Measurements from ENCODE around the gene CDK16. TPM values are rescaled to one million over a fixed set of nuclear protein-coding genes. Genes with fewer than 3 reads are reported as not detected.
"Not testable (repeated sequence)": the region's sequence is repeated elsewhere in the genome, so short reads cannot be mapped to it uniquely, and the experiment has no call there.

CDK16 gene
- total RNA-seq, 1 experiment from 2014 or later, result 168 TPM

GRCh38 chrX:47248576-47248975 lies 30.1 kb downstream of the CDK16 start:
- POLR2A ChIA-PET (ENCODE audit: low non-redundant PET), result interaction anchor here (0.6 kb wide), 1 partner anchor 287 kb away, joined by 3 read pairs; no protein-coding TSS in a partner anchor
- TF ChIP-seq CTCF (conservative IDR thresholded peaks at IDR 0.05; ENCODE audit: low read depth, low read length), result no peak

GRCh38 chrX:47250017-47250347 lies 31.5 kb downstream of the CDK16 start:
- intact Hi-C loops (cut with micrococcal nuclease; ENCODE audit: unreplicated experiment), result no loop called here
- ChIA-PET CTCF (no interaction called here), POLR2A (ENCODE audit: low non-redundant PET) (no interaction called here)
- Histone ChIP-seq H3K9me3 (ENCODE audit: low read depth, low read length, poor library complexity, severe bottlenecking) (no peaks in the 10 kb centered on the region), H3K27ac (ENCODE audit: low read depth, low read length, poor library complexity, severe bottlenecking) (no peak overlapping the region), H3K4me3 (ENCODE audit: low read depth, low read length, poor library complexity, severe bottlenecking) (no peak overlapping the region), H3K36me3 (ENCODE audit: insufficient read depth, low read length, poor library complexity, severe bottlenecking) (peaks cover 10% of the 10 kb centered on the region), H3K4me1 (ENCODE audit: insufficient read depth, low read length, poor library complexity, severe bottlenecking) (no peaks in the 10 kb centered on the region), H3K27me3 (replicated peaks; ENCODE audit: insufficient read depth, low read depth, low read length, poor library complexity) (no peaks in the 10 kb centered on the region)
- no peak for DNase-seq (ENCODE audit: low spot score)
- BruUV-seq (replicated peaks), result no TSS peak
- TF ChIP-seq EZH2 (IDR thresholded peaks at IDR 0.05; ENCODE audit: borderline replicate concordance, low read depth, low read length, poor library complexity, severe bottlenecking), result no peak
- no peak for TF ChIP-seq CTCF (conservative IDR thresholded peaks at IDR 0.05; ENCODE audit: low read depth, low read length)

More at GRCh38 chrX:47248576-47248975, 30.1 kb downstream of the CDK16 start:
- no peak overlapping the region for H3K27ac ChIP-seq (ENCODE audit: low read depth, low read length, poor library complexity, severe bottlenecking)
- no peaks in the 10 kb centered on the region for H3K27me3 ChIP-seq (replicated peaks; ENCODE audit: insufficient read depth, low read depth, low read length, poor library complexity)
- no peaks in the 10 kb centered on the region for H3K4me1 ChIP-seq (ENCODE audit: insufficient read depth, low read length, poor library complexity, severe bottlenecking)
- H3K9me3 ChIP-seq (ENCODE audit: low read depth, low read length, poor library complexity, severe bottlenecking), result no peaks in the 10 kb centered on the region
- H3K4me3 ChIP-seq (ENCODE audit: low read depth, low read length, poor library complexity, severe bottlenecking), result no peak overlapping the region
- CTCF ChIA-PET, result no interaction called here
- H3K36me3 ChIP-seq (ENCODE audit: insufficient read depth, low read length, poor library complexity, severe bottlenecking), result peaks cover 13% of the 10 kb centered on the region
- no TSS peak for BruUV-seq (replicated peaks)
- intact Hi-C loops (cut with micrococcal nuclease; ENCODE audit: unreplicated experiment), result no loop called here
- DNase-seq (ENCODE audit: low spot score), result no peak

DNA sequence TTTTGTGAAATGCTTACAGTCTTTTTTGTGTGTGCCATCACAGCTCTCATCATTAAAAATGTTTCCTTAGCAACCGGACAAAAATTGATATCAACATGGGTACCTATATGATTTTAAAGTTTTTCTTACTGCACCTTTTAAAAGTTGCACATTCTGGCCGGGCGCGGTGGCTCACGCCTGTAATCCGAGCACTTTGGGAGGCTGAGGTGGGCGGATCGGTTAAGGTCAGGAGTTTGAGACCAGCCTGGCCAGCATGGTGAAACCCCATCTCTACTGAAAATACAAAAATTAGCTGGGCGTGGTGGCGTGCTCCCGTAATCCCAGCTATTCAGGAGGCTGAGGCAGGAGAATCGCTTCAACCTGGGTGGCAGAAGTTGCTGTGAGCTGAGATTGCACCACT lies 39.1 kb downstream of the CDK16 start:
- H3K27me3 ChIP-seq (replicated peaks; ENCODE audit: insufficient read depth, low read depth, low read length, poor library complexity); H3K27ac ChIP-seq (ENCODE audit: low read depth, low read length, poor library complexity, severe bottlenecking); intact Hi-C loops (cut with micrococcal nuclease; ENCODE audit: unreplicated experiment); BruUV-seq (replicated peaks); DNase-seq (ENCODE audit: low spot score); H3K4me3 ChIP-seq (ENCODE audit: low read depth, low read length, poor library complexity, severe bottlenecking); H3K4me1 ChIP-seq (ENCODE audit: insufficient read depth, low read length, poor library complexity, severe bottlenecking); H3K9me3 ChIP-seq (ENCODE audit: low read depth, low read length, poor library complexity, severe bottlenecking); POLR2A ChIA-PET (ENCODE audit: low non-redundant PET); CTCF ChIA-PET; H3K36me3 ChIP-seq (ENCODE audit: insufficient read depth, low read length, poor library complexity, severe bottlenecking): not testable (repeated sequence)

DNA sequence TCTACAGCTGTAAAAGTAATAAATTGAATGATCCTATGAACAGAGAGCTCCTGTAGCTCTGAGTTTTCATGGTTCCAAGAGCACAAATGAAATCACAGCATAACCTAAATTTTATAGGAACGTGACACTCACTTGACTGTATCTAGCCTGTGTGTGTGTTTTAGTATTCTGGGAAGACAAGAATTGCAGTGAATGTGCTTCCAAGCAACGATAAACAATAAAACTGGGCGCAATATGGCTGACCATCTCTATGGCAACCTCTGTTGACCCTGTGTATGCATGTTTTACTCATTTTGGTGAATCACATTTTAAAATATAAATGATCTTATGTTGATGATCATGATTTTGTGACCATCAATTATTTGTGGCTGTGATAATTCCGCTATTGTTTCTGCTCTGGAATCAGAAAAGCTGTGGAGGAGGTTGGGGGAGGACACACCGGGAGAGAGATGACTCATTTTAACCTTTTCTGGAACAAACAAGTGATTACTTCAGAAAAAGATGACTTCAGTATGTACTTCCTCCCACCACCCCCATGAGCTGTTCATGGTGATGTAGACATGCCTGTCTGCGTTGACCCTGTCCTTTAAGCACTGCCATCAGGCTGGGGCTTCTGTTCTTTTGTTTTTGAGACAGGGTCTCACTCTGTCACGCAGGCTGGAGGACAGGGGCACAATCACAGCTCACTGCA lies 46.1 kb downstream of the CDK16 start:
- DNase-seq (ENCODE audit: low spot score), result no peak
- H3K27ac ChIP-seq (ENCODE audit: low read depth, low read length, poor library complexity, severe bottlenecking), result no peak overlapping the region
- no peaks in the 10 kb centered on the region for H3K4me1 ChIP-seq (ENCODE audit: insufficient read depth, low read length, poor library complexity, severe bottlenecking)
- no peaks in the 10 kb centered on the region for H3K27me3 ChIP-seq (replicated peaks; ENCODE audit: insufficient read depth, low read depth, low read length, poor library complexity)
- no peak overlapping the region for H3K4me3 ChIP-seq (ENCODE audit: low read depth, low read length, poor library complexity, severe bottlenecking)
- BruUV-seq (replicated peaks), result no TSS peak
- ChIA-PET POLR2A (ENCODE audit: low non-redundant PET) (interaction anchor here (0.6 kb wide), 1 partner anchor 41 kb away, joined by 4 read pairs; no protein-coding TSS in a partner anchor), CTCF (interaction anchor here (0.6 kb wide), 1 partner anchor 252 kb away, joined by 3 read pairs; no protein-coding TSS in a partner anchor)
- intact Hi-C loops (cut with micrococcal nuclease; ENCODE audit: unreplicated experiment), result no loop called here
- H3K36me3 ChIP-seq (ENCODE audit: insufficient read depth, low read length, poor library complexity, severe bottlenecking), result no peaks in the 10 kb centered on the region
- H3K9me3 ChIP-seq (ENCODE audit: low read depth, low read length, poor library complexity, severe bottlenecking), result no peaks in the 10 kb centered on the region
- no peak for TF ChIP-seq EZH2 (IDR thresholded peaks at IDR 0.05; ENCODE audit: borderline replicate concordance, low read depth, low read length, poor library complexity, severe bottlenecking)
- no peak for TF ChIP-seq CTCF (conservative IDR thresholded peaks at IDR 0.05; ENCODE audit: low read depth, low read length)
